GM12878 (cell line): ENCODE measurements around the gene BRCA1. TPM values are rescaled to one million over a fixed set of nuclear protein-coding genes. Genes with fewer than 3 reads are reported as not detected.

Source experiments
- ATAC-seq: fragments of 200-7000 bp; cut with Tn5 transposase; 3 replicates; pipeline ENCODE4 v1.9.1; 2020; ENCODE audit warnings: mild to moderate bottlenecking, moderate library complexity
- BruUV-seq: library from RNA; stranded (reverse); fragments of 400-500 nt; replicated peaks from 2 replicates; lab custom pipeline; 2021; lab: Mats Ljungman, UMichigan
- CTCF ChIA-PET: fragments of 300-600 bp; sonication (Branson Sonifier 250); formaldehyde crosslinking; extraction: SDS; loops from one replicate; lab custom pipeline; 2021; ENCODE audit warnings: inconsistent platforms; lab: Yijun Ruan, JAX
- POLR2A ChIA-PET: fragments of 350-600 bp; formaldehyde crosslinking; extraction: SDS; loops from one replicate; lab custom pipeline; 2021; ENCODE audit warnings: inconsistent platforms; lab: Charles Lee
- RAD21 ChIA-PET: fragments of 300-600 bp; sonication (Branson Sonifier 250); formaldehyde crosslinking; loops from one replicate; lab custom pipeline; 2023; ENCODE audit warnings: antibody characterized with exemption; ENCODE audit not compliant: unreplicated experiment; lab: Charles Lee
- SMC1A ChIA-PET: fragments of 300-600 bp; sonication (Branson Sonifier 250); formaldehyde crosslinking; loops from one replicate; lab custom pipeline; 2023; ENCODE audit not compliant: unreplicated experiment, uncharacterized antibody; lab: Charles Lee
- DNase-seq: peaks from one replicate; pipeline ENCODE4 v3.0.0-alpha.2; 2011; ENCODE audit warnings: low read depth, low spot score
- FAIRE-seq: peaks from 3 replicates; lab custom pipeline; 2011; peaks lifted over from hg19 to GRCh38; lab: Jason Lieb, UNC
- H2AFZ ChIP-seq: 2 replicates; pipeline ENCODE4 v1.6.0; 2011; ENCODE audit warnings: low read depth, low read length, control low read depth; ENCODE audit not compliant: control insufficient read depth
- H3K27ac ChIP-seq: 2 replicates; pipeline ENCODE4 v1.5.1; 2011; ENCODE audit warnings: control low read depth; ENCODE audit not compliant: control insufficient read depth, insufficient read depth
- H3K27me3 ChIP-seq, 2 experiments: replicated peaks in 1 of 2; 2 replicates each; pipeline versions ENCODE4 v1.6.0 to v1.6.1; 2011; ENCODE audit warnings: low read length in 1 of 2; ENCODE audit not compliant: control insufficient read depth in 2 of 2, insufficient read depth in 2 of 2
- H3K36me3 ChIP-seq, 2 experiments: 2 replicates each; pipeline ENCODE4 v1.5.1; 2011; ENCODE audit warnings: low read length in 1 of 2; ENCODE audit not compliant: control insufficient read depth in 2 of 2, insufficient read depth in 2 of 2
- H3K4me1 ChIP-seq: 2 replicates; pipeline ENCODE4 v1.6.1; 2011; ENCODE audit warnings: mild to moderate bottlenecking, low read length, moderate library complexity, mixed read lengths; ENCODE audit not compliant: control insufficient read depth, insufficient read depth
- H3K4me2 ChIP-seq: 2 replicates; pipeline ENCODE4 v1.6.0; 2011; ENCODE audit warnings: control low read depth; ENCODE audit not compliant: control insufficient read depth, insufficient read depth
- H3K4me3 ChIP-seq: fragments of 200-600 bp; sonication (generic); 2 replicates; pipeline ENCODE4 v1.5.1; 2016
- H3K79me2 ChIP-seq: 2 replicates; pipeline ENCODE4 v1.6.0; 2011; ENCODE audit warnings: low read length; ENCODE audit not compliant: control insufficient read depth, insufficient read depth
- H3K9ac ChIP-seq: 2 replicates; pipeline ENCODE4 v1.8.0; 2011; ENCODE audit warnings: low read length, control low read depth, mixed read lengths; ENCODE audit not compliant: control insufficient read depth, insufficient read depth
- H3K9me3 ChIP-seq: replicated peaks from 3 replicates; pipeline ENCODE4 v1.5.1; 2011; ENCODE audit warnings: mild to moderate bottlenecking, low read length; ENCODE audit not compliant: control insufficient read depth, insufficient read depth
- H4K20me1 ChIP-seq: 2 replicates; pipeline ENCODE4 v1.6.0; 2011; ENCODE audit not compliant: control insufficient read depth, insufficient read depth
- CBX5 ChIP-seq: sonication (generic); IDR thresholded peaks from 2 replicates; pipeline ENCODE4 v1.6.1; 2016; ENCODE audit warnings: low read depth, moderate library complexity, mild to moderate bottlenecking, inconsistent platforms
- CHD2 ChIP-seq: IDR thresholded peaks from 2 replicates; pipeline ENCODE4 v1.6.1; 2011; ENCODE audit warnings: low read depth, low read length, improper control_type of control experiment, borderline replicate concordance
- FOXM1 ChIP-seq: IDR thresholded peaks from 2 replicates; pipeline ENCODE4 v1.6.1; 2012; ENCODE audit warnings: low read depth, mild to moderate bottlenecking, inconsistent platforms, low read length, moderate library complexity
- KDM1A ChIP-seq: fragments of 200-600 bp; sonication (generic); IDR thresholded peaks from 2 replicates; pipeline ENCODE4 v1.6.1; 2016; ENCODE audit warnings: borderline replicate concordance
- MTA3 ChIP-seq: IDR thresholded peaks from 2 replicates; pipeline ENCODE4 v1.6.1; 2012; ENCODE audit warnings: low read length, inconsistent platforms, borderline replicate concordance
- NFYB ChIP-seq: IDR thresholded peaks from 2 replicates; pipeline ENCODE4 v1.6.1; 2011; ENCODE audit warnings: low read depth, mild to moderate bottlenecking, low read length, improper control_type of control experiment, moderate library complexity; ENCODE audit not compliant: insufficient read depth
- POU2F2 ChIP-seq: IDR thresholded peaks from 3 replicates; pipeline ENCODE4 v1.6.1; 2011; ENCODE audit warnings: low read depth, mild to moderate bottlenecking, low read length, borderline replicate concordance
- RCOR1 ChIP-seq: conservative IDR thresholded peaks from 2 replicates; pipeline ENCODE4 v1.6.1; 2012; ENCODE audit warnings: low read depth, low read length, improper control_type of control experiment
- SMARCA5 ChIP-seq: fragments of 450-650 bp; IDR thresholded peaks from 2 replicates; pipeline ENCODE4 v1.6.1; 2017; ENCODE audit warnings: mild to moderate bottlenecking
- SUPT20H ChIP-seq: IDR thresholded peaks from 2 replicates; pipeline ENCODE4 v1.6.1; 2011; ENCODE audit warnings: low read depth, mild to moderate bottlenecking, low read length, moderate library complexity, borderline replicate concordance; ENCODE audit not compliant: control insufficient read depth
- TARDBP ChIP-seq: IDR thresholded peaks from 2 replicates; pipeline ENCODE4 v1.6.1; 2016; ENCODE audit warnings: borderline replicate concordance
- TCF3 ChIP-seq: IDR thresholded peaks from 2 replicates; pipeline ENCODE4 v1.6.1; 2012; ENCODE audit warnings: low read depth, mild to moderate bottlenecking, low read length, borderline replicate concordance; ENCODE audit not compliant: insufficient read depth
- YY1 ChIP-seq: IDR thresholded peaks from 2 replicates; pipeline ENCODE4 v1.6.1; 2011; ENCODE audit warnings: low read depth, mild to moderate bottlenecking, low read length
- ZNF217 ChIP-seq: fragments of 450-650 bp; IDR thresholded peaks from 2 replicates; pipeline ENCODE4 v1.6.1; 2017; ENCODE audit warnings: antibody characterized with exemption, mild to moderate bottlenecking
- ZNF24 ChIP-seq: fragments of 450-650 bp; IDR thresholded peaks from 2 replicates; pipeline ENCODE4 v1.6.1; 2017; ENCODE audit warnings: antibody characterized with exemption, mild to moderate bottlenecking
- WGBS: methylation state at CpG from one replicate; pipeline ENCODE4 v1.1.6; 2016; ENCODE audit warnings: low lambda C conversion rate; ENCODE audit not compliant: insufficient replicate concordance, insufficient coverage; ENCODE audit errors: missing lambda C conversion rate; 5-methylcytosine and 5-hydroxymethylcytosine counted together
- in situ Hi-C: fragments of 300-500 bp; cut with MboI; formaldehyde crosslinking; loops from 9 replicates; pipeline ENCODE4 v1.14.3; 2018; ENCODE audit warnings: mixed read lengths
- intact Hi-C: fragments of 100-400 bp; cut with micrococcal nuclease; formaldehyde crosslinking; loops from one replicate; pipeline ENCODE4 v1.14.2; 2022; ENCODE audit not compliant: unreplicated experiment
- polyA plus RNA-seq, 11 experiments: library from polyadenylated mRNA; depleted of rRNA in 4 of 11; unstranded in 6 of 11; stranded (reverse) in 5 of 11; fragments of >200 nt; fragmentation: Nextera tagmentation in 4 of 11; fragmentation: Illumina TruSeq in 1 of 11; extraction: Ambion mirVana in 4 of 11; extraction: Trizol in 1 of 11; gene quantifications; 1 replicate in 1 of 11; 2 replicates in 10 of 11; pipeline versions ENCODE4 v1.2.1 to v1.2.3, GENCODE V29; 2011 to 2016; ENCODE audit warnings: inconsistent platforms in 2 of 11, missing spikeins in 2 of 11, low read depth in 1 of 11
- total RNA-seq, 4 experiments: library from RNA; depleted of rRNA in 3 of 4; stranded (reverse); fragments of >200 nt in 3 of 4; fragmentation: Illumina TruSeq in 1 of 4; extraction: Trizol in 1 of 4; gene quantifications; 2 replicates each; pipeline versions ENCODE4 v1.2.1 to v1.2.3, GENCODE V29; 2013 to 2021
- TF ChIP-seq, protein P1 (sequence below): IDR thresholded peaks from 2 replicates; pipeline ENCODE4 v1.6.1; 2011; ENCODE audit warnings: low read depth, mild to moderate bottlenecking, low read length, moderate library complexity, borderline replicate concordance; ENCODE audit errors: extremely low read depth

The BRCA1 gene
- total and polyA plus RNA-seq, 10 of the 15 experiments (the other 5 are each of a cell fraction or from before 2014, with no cell fraction given): 16.8 to 71.2 (median 44.2) TPM

DNA sequence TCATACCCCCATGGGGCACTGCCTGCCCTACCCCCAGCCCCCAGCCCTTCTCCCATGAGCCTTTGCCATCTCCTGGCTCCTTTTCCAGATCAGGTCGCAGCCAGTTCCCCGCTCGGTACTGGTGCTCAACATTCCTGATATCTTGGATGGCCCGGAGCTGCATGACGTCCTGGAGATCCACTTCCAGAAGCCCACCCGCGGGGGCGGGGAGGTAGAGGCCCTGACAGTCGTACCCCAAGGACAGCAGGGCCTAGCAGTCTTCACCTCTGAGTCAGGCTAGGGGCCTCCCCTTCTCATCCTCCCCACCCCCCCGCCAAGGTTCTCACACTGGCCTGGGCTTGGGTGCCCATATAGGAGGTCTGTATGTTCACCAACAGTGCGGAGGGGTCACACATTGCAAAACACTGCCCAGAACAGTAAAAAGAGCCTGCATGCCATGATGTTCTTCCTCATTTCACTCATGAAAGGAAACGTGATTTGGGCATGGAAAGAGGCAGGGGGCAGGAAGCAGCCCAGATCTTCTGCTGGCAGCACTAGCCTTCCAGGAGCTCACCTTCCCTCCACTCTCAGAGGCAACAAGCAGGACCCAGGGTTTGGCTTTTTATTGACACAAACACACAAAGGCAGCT lies 111.0 kb downstream of the BRCA1 start:
- POLR2A ChIA-PET: no interaction called here
- in situ Hi-C loops: loop anchor here (5.0 kb wide), 1 partner anchor 323 kb away; no protein-coding TSS in a partner anchor
- no peak overlapping the region for H3K27ac ChIP-seq

More for the DNA sequence above, 111.0 kb downstream of the BRCA1 start:
- Histone ChIP-seq H3K79me2 (peaks cover 6% of the 10 kb centered on the region), H2AFZ (no peak overlapping the region), H3K9ac (no peak overlapping the region), H3K27me3 (no peaks in the 10 kb centered on the region)
- CTCF ChIA-PET: interaction anchor here (0.6 kb wide), 1 partner anchor 8 kb away, joined by 3 read pairs; the partner anchor contains the start of gene IFI35
- no TSS peak for BruUV-seq
- FAIRE-seq: no peak
- SMC1A ChIA-PET: interaction anchor here (0.6 kb wide), 1 partner anchor 562 kb away, joined by 3 read pairs; no protein-coding TSS in a partner anchor
- TF ChIP-seq YY1: no peak
- no peak for TF ChIP-seq SMARCA5
- TF ChIP-seq ZNF217: no peak
- no peak for TF ChIP-seq SUPT20H
- TF ChIP-seq ZNF24: no peak
- no peak for TF ChIP-seq POU2F2
- no peak for TF ChIP-seq KDM1A
- TF ChIP-seq TCF3: no peak
- TF ChIP-seq RCOR1: no peak
- no peak for TF ChIP-seq CBX5
- TF ChIP-seq FOXM1: no peak
- TF ChIP-seq, protein P1, sequence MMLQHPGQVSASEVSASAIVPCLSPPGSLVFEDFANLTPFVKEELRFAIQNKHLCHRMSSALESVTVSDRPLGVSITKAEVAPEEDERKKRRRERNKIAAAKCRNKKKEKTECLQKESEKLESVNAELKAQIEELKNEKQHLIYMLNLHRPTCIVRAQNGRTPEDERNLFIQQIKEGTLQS: no peak
- no peak for TF ChIP-seq CHD2
- no peak for TF ChIP-seq TARDBP
- no peak for TF ChIP-seq MTA3
- TF ChIP-seq NFYB: no peak
- TF ChIP-seq, all 136 proteins: peak for 0
- RAD21 ChIA-PET: no interaction called here
- Histone ChIP-seq H3K4me3 (no peak overlapping the region), H3K9me3 (no peaks in the 10 kb centered on the region), H3K36me3 (peaks cover 8 to 21% of the 10 kb centered on the region in 2 experiments), H3K4me1 (0 out of 2 replicates have a peak, but pooled peaks cover 3% of the 10 kb centered on the region), H3K4me2 (no peak overlapping the region), H4K20me1 (no peaks in the 10 kb centered on the region)
- WGBS: 93% methylated on average over 12 of the region's 12 CpGs
- intact Hi-C loops: no loop called here
- no peak for ATAC-seq
- DNase-seq: no peak
